Dedifferentiated amniotic fluid mesenchymal stem cell (primary cell): ENCODE results near the gene RBP2.

Experiments used
- DNase-seq: peaks from one replicate; pipeline ENCODE4 v3.0.0-alpha.2; 2016; ENCODE audit errors: extremely low spot score

The RBP2 gene

GRCh38 chr3:139476348-139476747 is at the start of gene RBP2:
RBP2 (minus strand) TSS chr3:139476516; CDS start chr3:139476459, 57 bp downstream.
- no peak for DNase-seq

DNA sequence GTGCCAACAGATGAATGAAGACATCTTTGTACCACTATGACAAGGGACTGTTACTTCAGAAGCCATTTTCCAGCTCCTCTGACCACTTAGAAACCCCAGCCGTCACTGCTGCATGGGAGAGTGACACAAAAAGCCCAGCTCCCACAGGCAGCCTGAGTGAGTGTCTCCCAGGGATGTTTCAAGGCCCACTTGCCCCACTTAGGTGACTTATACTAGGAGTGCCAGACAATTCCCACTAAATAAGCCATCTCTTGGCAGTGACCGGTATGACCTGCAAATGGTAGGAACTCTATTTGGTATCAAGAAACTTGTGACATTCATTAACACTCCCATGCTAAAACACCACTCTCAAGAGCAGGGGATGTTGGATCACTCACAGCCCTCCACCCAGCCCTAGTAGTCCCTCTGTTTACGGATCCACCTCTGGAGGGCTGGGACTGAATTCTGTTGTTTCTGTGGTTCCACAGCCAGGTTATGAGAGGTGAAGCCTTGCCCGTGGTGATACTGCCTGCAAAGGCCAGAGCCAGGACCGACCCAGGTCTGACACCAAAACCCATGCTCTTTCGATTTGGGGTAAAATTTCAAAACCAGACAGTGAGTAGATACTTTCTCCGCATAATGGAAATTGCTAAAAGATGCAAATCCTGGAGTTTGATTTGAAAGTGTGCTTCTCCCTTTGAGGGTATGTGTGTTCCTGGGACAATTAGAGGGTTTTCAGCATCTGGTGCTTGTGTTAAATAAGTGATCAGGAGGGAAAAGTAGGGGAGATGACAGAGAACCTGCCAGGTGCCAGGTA is 48.7 kb upstream of the RBP2 start:
- no peak for DNase-seq

GRCh38 chr3:139523718-139524117 is 47.4 kb upstream of the RBP2 start:
- DNase-seq: no peak

DNA sequence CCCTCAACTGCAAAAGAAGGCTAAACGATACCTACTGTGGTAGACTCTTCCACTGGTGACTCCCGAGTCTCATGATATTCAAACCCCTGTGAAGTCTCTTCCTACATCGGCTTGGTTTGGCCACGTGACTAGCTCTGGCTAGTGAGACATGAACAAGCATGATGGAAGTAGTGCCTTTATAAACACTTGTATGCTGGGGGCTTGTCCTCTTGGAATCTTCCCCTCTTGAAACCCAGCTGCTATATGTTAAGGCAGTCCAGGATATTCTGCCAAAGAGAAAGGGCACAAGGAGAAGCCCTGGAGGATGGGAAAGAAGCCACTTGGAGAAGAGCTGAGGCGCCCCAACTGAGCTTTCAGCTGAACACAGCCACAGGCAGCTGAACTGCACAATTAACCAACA is 46.9 kb upstream of the RBP2 start:
- no peak for DNase-seq

DNA sequence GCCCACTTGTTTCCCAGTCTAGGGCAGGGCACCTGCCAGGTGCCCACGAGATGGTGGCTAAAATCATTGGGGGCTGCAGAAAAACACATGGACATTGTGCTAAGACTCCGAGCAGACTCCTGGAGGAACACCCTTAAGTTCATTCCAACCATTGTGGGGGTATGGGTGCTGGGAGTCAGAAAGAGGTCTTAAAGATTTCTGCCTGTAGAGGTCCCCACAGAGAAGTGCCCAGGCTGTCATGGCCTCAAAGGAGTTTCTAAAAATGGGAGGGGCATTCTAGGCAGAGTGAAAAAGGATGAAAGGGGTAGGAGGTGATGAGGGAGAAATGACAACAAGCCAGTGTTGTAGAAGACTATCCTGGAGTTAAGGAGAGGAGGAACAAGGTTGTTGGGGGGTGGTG is 46.1 kb upstream of the RBP2 start:
- DNase-seq: no peak

GRCh38 chr3:139521816-139522215 is 45.5 kb upstream of the RBP2 start:
- no peak for DNase-seq

- no peak for DNase-seq
These were observed 44.8 kb upstream of the RBP2 start for GRCh38 chr3:139521144-139521543.

- DNase-seq: no peak
These were observed 43.9 kb upstream of the RBP2 start for GRCh38 chr3:139519998-139520737.

- no peak for DNase-seq
These were observed 42.9 kb upstream of the RBP2 start for GRCh38 chr3:139518926-139519842.

DNA sequence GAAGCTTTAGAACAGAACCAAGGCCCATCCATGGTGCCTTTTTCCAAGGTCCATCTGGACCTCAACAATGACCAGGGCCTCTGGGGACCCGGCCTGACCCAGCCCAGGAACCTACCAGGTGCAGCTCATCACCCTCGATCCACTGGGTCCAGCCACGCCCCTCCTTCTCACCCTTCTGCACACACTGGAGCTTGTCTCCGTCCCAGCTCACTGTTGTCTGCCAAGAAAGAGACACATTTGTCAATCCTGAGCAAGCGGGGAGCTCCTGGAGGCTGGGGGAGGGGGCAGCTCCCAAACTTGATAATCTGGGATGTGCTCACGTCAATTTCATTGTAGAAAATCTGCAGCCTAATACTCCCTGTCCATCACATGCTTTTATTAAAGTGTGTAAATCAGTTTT is 42.0 kb upstream of the RBP2 start:
- DNase-seq: no peak

- DNase-seq: no peak
These were observed 41.2 kb upstream of the RBP2 start for GRCh38 chr3:139517321-139518065.

DNA sequence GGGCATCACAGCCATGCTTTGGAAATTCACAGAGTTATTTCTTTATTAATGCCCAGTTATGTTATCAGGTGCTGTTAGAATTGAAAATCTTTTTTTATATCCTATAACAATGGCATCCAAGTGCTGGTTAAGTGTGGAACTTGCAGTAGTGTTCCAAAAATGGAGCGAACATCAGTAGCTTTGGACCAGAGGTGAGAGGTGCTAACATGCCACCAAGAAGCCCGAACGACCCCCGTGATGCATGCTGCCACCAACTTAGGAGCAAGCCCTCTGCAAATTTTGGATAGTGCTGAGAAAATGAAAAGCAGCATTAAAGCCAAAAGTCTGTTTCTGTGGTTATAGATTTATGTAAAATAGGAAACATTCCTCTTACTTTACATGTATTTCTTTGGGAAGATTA is 38.4 kb upstream of the RBP2 start:
- DNase-seq: no peak

- DNase-seq: no peak
These were observed 33.3 kb upstream of the RBP2 start for GRCh38 chr3:139509631-139510030.

GRCh38 chr3:139506766-139507165 is 30.4 kb upstream of the RBP2 start:
- DNase-seq: no peak

DNA sequence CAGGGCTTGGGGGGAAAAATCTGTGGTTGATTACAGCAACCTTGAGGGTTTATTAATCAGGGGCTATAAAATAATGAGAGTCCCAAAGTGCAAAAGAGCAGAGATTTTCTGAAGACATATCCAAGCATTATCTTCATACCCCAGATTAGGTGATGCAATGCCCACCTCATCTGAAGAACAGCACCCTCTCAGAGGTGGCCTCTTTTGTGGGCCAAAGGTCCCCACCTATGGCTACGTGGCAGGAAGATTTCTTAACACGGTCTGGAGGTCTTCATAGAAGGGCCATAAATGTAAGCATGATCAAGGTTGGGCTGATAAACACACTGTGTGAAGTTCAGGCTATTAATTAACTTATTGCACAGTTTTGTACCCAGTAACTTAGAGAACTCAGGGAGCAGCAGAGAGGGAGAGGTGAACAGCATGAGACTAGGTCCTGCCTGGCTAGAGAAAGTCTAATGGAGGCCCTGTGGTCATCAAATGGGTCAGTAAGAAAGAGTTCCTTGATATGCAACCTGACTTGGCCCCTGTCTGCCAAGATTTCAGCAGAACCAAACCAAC is 29.6 kb upstream of the RBP2 start:
- DNase-seq: no peak

- no peak for DNase-seq
These were observed 23.2 kb upstream of the RBP2 start for GRCh38 chr3:139499536-139499935.

- no peak for DNase-seq
These were observed 17.6 kb upstream of the RBP2 start for GRCh38 chr3:139493826-139494385.

GRCh38 chr3:139491966-139492365 is 15.7 kb upstream of the RBP2 start:
- DNase-seq: no peak

DNA sequence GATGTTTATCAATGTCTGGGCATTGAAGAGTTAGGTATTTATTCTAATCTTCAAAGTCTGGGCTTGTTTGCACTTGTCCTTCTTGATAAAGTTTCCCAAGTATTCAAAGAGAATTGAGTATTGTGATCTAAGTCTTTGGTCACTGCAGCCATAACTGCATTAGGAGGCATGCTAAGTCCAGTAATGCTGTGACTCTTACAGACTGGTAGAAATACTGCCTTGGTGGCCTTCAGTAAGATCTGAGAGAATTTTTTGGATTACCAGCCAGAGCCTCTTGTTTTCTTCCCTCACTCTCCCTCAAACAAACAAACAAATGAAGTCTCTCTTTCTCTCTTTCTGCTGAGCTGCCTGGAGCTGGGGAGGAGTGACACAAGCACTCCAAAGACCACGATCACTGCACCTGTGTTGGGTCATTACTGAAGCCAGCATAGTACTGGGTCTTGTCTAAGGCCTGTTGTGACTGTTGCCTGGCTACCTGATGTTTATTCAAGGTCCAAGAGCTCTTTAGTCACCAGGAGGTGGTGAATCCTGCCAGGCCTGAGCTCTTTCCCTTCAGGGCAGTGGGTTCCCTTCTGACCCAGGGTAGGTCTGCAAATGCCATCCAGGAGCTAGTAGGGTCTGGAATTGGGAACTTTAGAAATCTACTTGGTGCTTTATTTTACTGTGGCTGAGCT is 14.8 kb upstream of the RBP2 start:
- no peak for DNase-seq

- DNase-seq: no peak
These were observed 5.9 kb upstream of the RBP2 start for GRCh38 chr3:139482206-139482605.
